SK-N-SH (cell line): ENCODE data around the gene RASGRP2. TPM values are rescaled to one million over a fixed set of nuclear protein-coding genes. Genes with fewer than 3 reads are reported as not detected.

ENCODE experiments used
- CTCF ChIA-PET: fragments of 300-600, 350-600 bp; formaldehyde crosslinking; extraction: SDS; loops from one replicate; lab custom pipeline; 2021; lab: Yijun Ruan, JAX
- POLR2A ChIA-PET: fragments of 350-600 bp; sonication (Branson Sonifier 250); formaldehyde crosslinking; extraction: SDS; loops from one replicate; lab custom pipeline; 2020; ENCODE audit warnings: antibody characterized with exemption, inconsistent platforms; lab: Yijun Ruan, JAX
- DNase-seq: peaks from one replicate; pipeline ENCODE4 v3.0.0; 2012
- H2AFZ ChIP-seq: fragments of 200-600 bp; sonication (generic); 2 replicates; pipeline ENCODE4 v1.8.1; 2016; ENCODE audit warnings: antibody characterized with exemption, mild to moderate bottlenecking, low read depth
- H3F3A ChIP-seq: fragments of 200-600 bp; sonication (generic); replicated peaks from 2 replicates; pipeline ENCODE3; 2016; ENCODE audit warnings: antibody characterized with exemption, mild to moderate bottlenecking; ENCODE audit not compliant: insufficient read depth
- H3K27ac ChIP-seq, 2 experiments: fragments of 200-500 bp in 1 of 2; fragments of 200-600 bp in 1 of 2; sonication (Bioruptor generic) in 1 of 2; sonication (generic), shearing (Covaris generic) in 1 of 2; 2 replicates each; pipeline versions ENCODE4 v1.5.1 to v1.6.1; 2014 to 2016; ENCODE audit warnings: low read depth in 2 of 2, inconsistent platforms in 1 of 2, low read length in 1 of 2, mild to moderate bottlenecking in 1 of 2, mixed read lengths in 1 of 2
- H3K27me3 ChIP-seq: fragments of 200-600 bp; sonication (generic), shearing (Covaris generic); 2 replicates; pipeline ENCODE4 v1.6.1; 2016; ENCODE audit warnings: mixed run types; ENCODE audit not compliant: insufficient read depth
- H3K36me3 ChIP-seq, 2 experiments: fragments of 200-500 bp in 1 of 2; fragments of 200-600 bp in 1 of 2; sonication (Bioruptor generic) in 1 of 2; sonication (generic) in 1 of 2; replicated peaks in 1 of 2; 2 replicates each; pipeline versions ENCODE3 to v1.5.1; 2014 to 2016; ENCODE audit warnings: low read length in 1 of 2, mild to moderate bottlenecking in 1 of 2; ENCODE audit not compliant: insufficient read depth in 2 of 2, control insufficient read depth in 1 of 2
- H3K4me1 ChIP-seq, 2 experiments: fragments of 200-500 bp in 1 of 2; fragments of 200-600 bp in 1 of 2; sonication (Bioruptor generic) in 1 of 2; sonication (generic), shearing (Covaris generic) in 1 of 2; 2 replicates each; pipeline versions ENCODE4 v1.5.1 to v1.6.1; 2014 to 2016; ENCODE audit warnings: low read depth in 1 of 2, low read length in 1 of 2, mixed run types in 1 of 2; ENCODE audit not compliant: insufficient read depth in 2 of 2, control insufficient read depth in 1 of 2
- H3K4me2 ChIP-seq: fragments of 200-600 bp; sonication (generic), shearing (Covaris generic); 2 replicates; pipeline ENCODE4 v1.6.1; 2017; ENCODE audit warnings: mixed run types
- H3K4me3 ChIP-seq, 2 experiments: fragments of 200-500 bp in 1 of 2; fragments of 200-600 bp in 1 of 2; sonication (Bioruptor generic) in 1 of 2; sonication (generic), shearing (Covaris generic) in 1 of 2; 2 replicates each; pipeline versions ENCODE4 v1.5.1 to v1.8.1; 2014 to 2016; ENCODE audit warnings: low read depth in 2 of 2, inconsistent platforms in 1 of 2, low read length in 1 of 2, mild to moderate bottlenecking in 1 of 2, mixed read lengths in 1 of 2, moderate library complexity in 1 of 2
- H3K79me2 ChIP-seq: fragments of 200-600 bp; sonication (generic); 2 replicates; pipeline ENCODE4 v1.8.1; 2017; ENCODE audit warnings: mild to moderate bottlenecking; ENCODE audit not compliant: insufficient read depth
- H3K9ac ChIP-seq: fragments of 200-600 bp; sonication (generic); 2 replicates; pipeline ENCODE4 v1.6.1; 2017; ENCODE audit warnings: mixed run types
- H3K9me2 ChIP-seq: fragments of 200-600 bp; sonication (generic); 2 replicates; pipeline ENCODE4 v1.6.1; 2017; ENCODE audit warnings: mixed run types
- H3K9me3 ChIP-seq: fragments of 200-600 bp; sonication (generic); 2 replicates; pipeline ENCODE4 v1.6.1; 2017; ENCODE audit warnings: mixed run types, mild to moderate bottlenecking, moderate library complexity
- H4K20me1 ChIP-seq: fragments of 200-600 bp; sonication (generic); 2 replicates; pipeline ENCODE4 v1.6.1; 2017; ENCODE audit warnings: mild to moderate bottlenecking, mixed run types; ENCODE audit not compliant: insufficient read depth
- CHD2 ChIP-seq: fragments of 150-350 bp; IDR thresholded peaks from 2 replicates; pipeline ENCODE4 v1.6.1; 2018; ENCODE audit warnings: low read length; ENCODE audit not compliant: partially characterized antibody
- EZH2phosphoT487 ChIP-seq: fragments of 200-600 bp; sonication (generic); IDR thresholded peaks from 2 replicates; pipeline ENCODE4 v1.6.1; 2017; ENCODE audit warnings: low read depth, mixed run types, mild to moderate bottlenecking, antibody characterized with exemption, moderate library complexity, borderline replicate concordance
- FOXJ3 ChIP-seq: sonication (generic); formaldehyde crosslinking; IDR thresholded peaks from 2 replicates; pipeline ENCODE4 v1.5.1; 2020; ENCODE audit warnings: mild to moderate bottlenecking, missing genetic modification reagents
- FOXM1 ChIP-seq: IDR thresholded peaks from 2 replicates; pipeline ENCODE4 v1.4.0; 2012; ENCODE audit warnings: low read depth, mild to moderate bottlenecking
- GATA2 ChIP-seq: sonication (generic); formaldehyde crosslinking; IDR thresholded peaks from 2 replicates; pipeline ENCODE4 v1.5.0; 2020; ENCODE audit warnings: mild to moderate bottlenecking, missing genetic modification reagents
- IRF3 ChIP-seq: fragments of 150-350 bp; IDR thresholded peaks from 2 replicates; pipeline ENCODE4 v1.6.1; 2016; ENCODE audit warnings: mild to moderate bottlenecking, low read depth, low read length
- MEF2A ChIP-seq: IDR thresholded peaks from 2 replicates; pipeline ENCODE4 v1.4.0; 2012; ENCODE audit warnings: low read depth, borderline replicate concordance
- NFIC ChIP-seq: IDR thresholded peaks from 2 replicates; pipeline ENCODE4 v1.4.0; 2012; ENCODE audit warnings: borderline replicate concordance
- NRF1 ChIP-seq: IDR thresholded peaks from 2 replicates; pipeline ENCODE4 v1.6.1; 2012; ENCODE audit warnings: low read depth, mild to moderate bottlenecking, low read length
- PBX3 ChIP-seq: IDR thresholded peaks from 2 replicates; pipeline ENCODE4; 2012
- RAD21 ChIP-seq: IDR thresholded peaks from 2 replicates; pipeline ENCODE4 v1.6.1; 2012; ENCODE audit warnings: mild to moderate bottlenecking, low read length
- RCOR1 ChIP-seq: fragments of 150-350 bp; IDR thresholded peaks from 2 replicates; pipeline ENCODE4 v1.6.1; 2017; ENCODE audit warnings: antibody characterized with exemption, low read length
- RFX5 ChIP-seq: IDR thresholded peaks from 2 replicates; pipeline ENCODE4 v1.6.1; 2012; ENCODE audit warnings: mild to moderate bottlenecking, improper control_type of control experiment, low read length
- RXRA ChIP-seq: IDR thresholded peaks from 2 replicates; pipeline ENCODE4 v1.4.0; 2012; ENCODE audit warnings: low read depth, mild to moderate bottlenecking, borderline replicate concordance
- SIN3A ChIP-seq: IDR thresholded peaks from 2 replicates; pipeline ENCODE4 v1.6.1; 2012; ENCODE audit warnings: low read depth, mild to moderate bottlenecking, low read length, moderate library complexity, borderline replicate concordance
- SMC3 ChIP-seq: IDR thresholded peaks from 2 replicates; pipeline ENCODE4 v1.6.1; 2012; ENCODE audit warnings: low read depth, low read length, improper control_type of control experiment
- TAF1 ChIP-seq: IDR thresholded peaks from 2 replicates; pipeline ENCODE4 v1.6.1; 2012; ENCODE audit warnings: low read depth, mild to moderate bottlenecking, low read length, moderate library complexity, borderline replicate concordance
- TCF12 ChIP-seq: IDR thresholded peaks from 2 replicates; pipeline ENCODE4 v1.4.0; 2012
- TEAD4 ChIP-seq: IDR thresholded peaks from 2 replicates; pipeline ENCODE4 v1.4.0; 2012; ENCODE audit warnings: mild to moderate bottlenecking, borderline replicate concordance; ENCODE audit not compliant: insufficient read depth
- ZBTB33 ChIP-seq: IDR thresholded peaks from 2 replicates; pipeline ENCODE4 v1.4.0; 2012; ENCODE audit warnings: low read depth, borderline replicate concordance
- WGBS: methylation state at CpG from one replicate; pipeline ENCODE4 v1.1.6; 2017; ENCODE audit warnings: low lambda C conversion rate; 5-methylcytosine and 5-hydroxymethylcytosine counted together
- polyA plus RNA-seq, 3 experiments: library from polyadenylated mRNA; depleted of rRNA; stranded (reverse); fragments of >200 nt; gene quantifications; 2 replicates each; pipeline ENCODE4 v1.2.3, GENCODE V29; 2012

RASGRP2 gene
- polyA plus RNA-seq, 1 of the 3 experiments (the other 2 are of a cell fraction) = 1.6 TPM

GRCh38 chr11:64715110-64715509 is 28.8 kb downstream of the RASGRP2 start:
- H3K9me3 ChIP-seq = no peaks in the 10 kb centered on the region
- no peaks in the 10 kb centered on the region for H4K20me1 ChIP-seq
- no peak overlapping the region for H2AFZ ChIP-seq
- H3K79me2 ChIP-seq = no peaks in the 10 kb centered on the region
- WGBS = 29% methylated on average over 5 of the region's 5 CpGs
- H3K4me2 ChIP-seq = no peak overlapping the region
- DNase-seq = no peak
- POLR2A ChIA-PET = no interaction called here
- CTCF ChIA-PET = interaction anchor here (1.0 to 7.1 kb wide), 4 partner anchors 26 to 65 kb away, joined by 3 to 68 read pairs (median 4); no protein-coding TSS in a partner anchor
- TF ChIP-seq RAD21 (no peak), CHD2 (no peak), TAF1 (no peak), TEAD4 (no peak), NRF1 (no peak), EZH2phosphoT487 (no peak), PBX3 (no peak), RXRA (no peak), FOXJ3 (no peak), ZBTB33 (no peak), RFX5 (no peak), TCF12 (no peak), MEF2A (no peak), GATA2 (CRISPR knock-in tag) (no peak), NFIC (no peak), IRF3 (no peak), RCOR1 (no peak), FOXM1 (no peak), SMC3 (no peak), SIN3A (no peak)
- H3K36me3 ChIP-seq = no peaks in the 10 kb centered on the region
- H3K4me3 ChIP-seq = no peak overlapping the region
- peaks cover 0 to 30% of the 10 kb centered on the region in 2 experiments; a peak in 1 of 4 replicates for H3K4me1 ChIP-seq
- peaks cover 3% of the 10 kb centered on the region for H3F3A ChIP-seq
- no peak overlapping the region for H3K27ac ChIP-seq
- H3K9me2 ChIP-seq = no peaks in the 10 kb centered on the region
- H3K27me3 ChIP-seq = peaks cover 13% of the 10 kb centered on the region; the same call in 1 of the 2 replicates
- H3K9ac ChIP-seq = no peak overlapping the region
